Mammary epithelial cell (primary cell): ENCODE measurements around the gene ZNF726.
"Not testable (repeated sequence)": the region's sequence is repeated elsewhere in the genome, so short reads cannot be mapped to it uniquely, and the experiment has no call there.

ENCODE experiments used
- EZH2 ChIP-seq: IDR thresholded peaks from 2 replicates; pipeline ENCODE4 v1.6.1; 2012; ENCODE audit warnings: low read length, inconsistent platforms, borderline replicate concordance
- TF ChIP-seq, protein P1 (sequence below), 2 donors: IDR thresholded peaks in 1 of 2; conservative IDR thresholded peaks in 1 of 2; 2 replicates each; pipeline ENCODE4 v1.5.1; 2011 to 2012; ENCODE audit warnings: inconsistent platforms in 2 of 2, low read length in 2 of 2, mild to moderate bottlenecking in 2 of 2, control low read depth in 1 of 2, low read depth in 1 of 2; ENCODE audit not compliant: insufficient read depth in 1 of 2; ENCODE audit errors: extremely low read depth in 1 of 2

DNA sequence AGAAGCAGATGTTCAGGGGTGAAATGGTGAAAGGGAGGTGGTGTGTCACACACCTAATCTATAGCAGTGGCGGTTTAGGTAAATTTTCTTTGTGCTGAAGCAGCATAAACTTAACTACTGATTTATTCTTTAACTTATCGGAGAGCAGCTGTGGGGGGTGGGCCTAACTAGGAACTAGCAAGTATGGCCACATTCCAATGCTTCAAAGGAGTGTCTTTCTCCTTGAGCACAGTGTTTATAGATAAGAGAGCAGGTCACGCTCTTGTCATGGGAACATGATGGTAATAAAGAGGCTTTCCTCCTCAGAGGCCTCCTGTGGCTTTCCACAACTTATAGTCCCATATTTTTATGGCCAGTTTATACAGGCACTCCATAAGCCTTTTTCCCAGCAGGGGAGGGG lies 37.9 kb upstream of the ZNF726 start:
- TF ChIP-seq, protein P1, sequence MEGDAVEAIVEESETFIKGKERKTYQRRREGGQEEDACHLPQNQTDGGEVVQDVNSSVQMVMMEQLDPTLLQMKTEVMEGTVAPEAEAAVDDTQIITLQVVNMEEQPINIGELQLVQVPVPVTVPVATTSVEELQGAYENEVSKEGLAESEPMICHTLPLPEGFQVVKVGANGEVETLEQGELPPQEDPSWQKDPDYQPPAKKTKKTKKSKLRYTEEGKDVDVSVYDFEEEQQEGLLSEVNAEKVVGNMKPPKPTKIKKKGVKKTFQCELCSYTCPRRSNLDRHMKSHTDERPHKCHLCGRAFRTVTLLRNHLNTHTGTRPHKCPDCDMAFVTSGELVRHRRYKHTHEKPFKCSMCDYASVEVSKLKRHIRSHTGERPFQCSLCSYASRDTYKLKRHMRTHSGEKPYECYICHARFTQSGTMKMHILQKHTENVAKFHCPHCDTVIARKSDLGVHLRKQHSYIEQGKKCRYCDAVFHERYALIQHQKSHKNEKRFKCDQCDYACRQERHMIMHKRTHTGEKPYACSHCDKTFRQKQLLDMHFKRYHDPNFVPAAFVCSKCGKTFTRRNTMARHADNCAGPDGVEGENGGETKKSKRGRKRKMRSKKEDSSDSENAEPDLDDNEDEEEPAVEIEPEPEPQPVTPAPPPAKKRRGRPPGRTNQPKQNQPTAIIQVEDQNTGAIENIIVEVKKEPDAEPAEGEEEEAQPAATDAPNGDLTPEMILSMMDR (conservative IDR thresholded peaks at IDR 0.05 in 1 of 2, IDR thresholded peaks at IDR 0.05 in 1 of 2; ENCODE audit: extremely low read depth in 1 of 2, insufficient read depth in 1 of 2, low read depth in 1 of 2, low read length in 2 of 2), result not testable (repeated sequence)
- TF ChIP-seq EZH2, result not testable (repeated sequence)
